HepG2 (cell line): ENCODE data around the gene MRPL48. TPM values are rescaled to one million over a fixed set of nuclear protein-coding genes. Genes with fewer than 3 reads are reported as not detected.

ENCODE experiments used
- ATAC-seq: fragments of 200-7000 bp; cut with Tn5 transposase; 3 replicates; pipeline ENCODE4 v1.9.1; 2020; ENCODE audit warnings: mild to moderate bottlenecking, moderate library complexity
- BruUV-seq: library from RNA; stranded (reverse); fragments of 400-500 nt; replicated peaks from 2 replicates; lab custom pipeline; 2021; lab: Mats Ljungman, UMichigan
- CTCF ChIA-PET: fragments of 300-600 bp; formaldehyde crosslinking; extraction: SDS; loops from one replicate; lab custom pipeline; 2021; ENCODE audit warnings: low total read pairs, inconsistent platforms, low intra/inter-chr PET ratio; lab: Yijun Ruan, JAX
- POLR2A ChIA-PET: fragments of 350-600 bp; sonication (Branson Sonifier 250); formaldehyde crosslinking; loops from one replicate; lab custom pipeline; 2020; ENCODE audit warnings: antibody characterized with exemption, inconsistent platforms; lab: Yijun Ruan, JAX
- DNase-seq: peaks from one replicate; pipeline ENCODE4 v3.0.0-alpha.2; 2015; ENCODE audit warnings: low spot score
- FAIRE-seq: peaks from 3 replicates; lab custom pipeline; 2011; peaks lifted over from hg19 to GRCh38; lab: Jason Lieb, UNC
- H2AFZ ChIP-seq: one replicate; pipeline ENCODE4 v1.6.1; 2011; ENCODE audit warnings: low read length, inconsistent platforms
- H3K27ac ChIP-seq: fragments of 300-600 bp; 3 replicates; pipeline ENCODE4 v1.8.0; 2011; ENCODE audit warnings: mixed run types, mild to moderate bottlenecking, mixed read lengths, low read length, inconsistent platforms; ENCODE audit not compliant: insufficient read depth; ENCODE audit errors: extremely low read length
- H3K27me3 ChIP-seq, 2 experiments: fragments of 200-600 bp in 1 of 2; 2 replicates in 1 of 2; 3 replicates in 1 of 2; pipeline versions ENCODE4 v1.6.0 to v1.8.0; 2011; ENCODE audit warnings: low read length in 2 of 2, mild to moderate bottlenecking in 2 of 2, moderate library complexity in 2 of 2, inconsistent platforms in 1 of 2; ENCODE audit not compliant: insufficient read depth in 2 of 2, control insufficient read depth in 1 of 2
- H3K36me3 ChIP-seq, 2 experiments: fragments of 200-600 bp in 1 of 2; replicated peaks in 1 of 2; 2 replicates in 1 of 2; 3 replicates in 1 of 2; pipeline versions ENCODE4 v1.5.1 to v1.8.0; 2011; ENCODE audit warnings: low read length in 2 of 2, inconsistent platforms in 1 of 2; ENCODE audit not compliant: insufficient read depth in 2 of 2, control insufficient read depth in 1 of 2
- H3K4me1 ChIP-seq: 2 replicates; pipeline ENCODE4 v1.5.1; 2012; ENCODE audit warnings: low read length, inconsistent platforms; ENCODE audit not compliant: insufficient read depth
- H3K4me2 ChIP-seq: 2 replicates; pipeline ENCODE4 v1.6.0; 2011; ENCODE audit warnings: low read depth, low read length, inconsistent platforms
- H3K4me3 ChIP-seq, 3 experiments: fragments of 200-600 bp in 1 of 3; sonication (generic), shearing (Covaris generic) in 1 of 3; replicated peaks in 1 of 3; 2 replicates each; pipeline ENCODE4 v1.5.1; 2011 to 2016; ENCODE audit warnings: low read length in 3 of 3, inconsistent platforms in 2 of 3, low read depth in 2 of 3, mild to moderate bottlenecking in 2 of 3, control low read depth in 1 of 3, mixed read lengths in 1 of 3; ENCODE audit not compliant: insufficient read depth in 1 of 3
- H3K79me2 ChIP-seq: one replicate; pipeline ENCODE4 v1.6.1; 2011; ENCODE audit warnings: low read length, inconsistent platforms; ENCODE audit not compliant: insufficient read depth
- H3K9ac ChIP-seq: 2 replicates; pipeline ENCODE4 v1.6.0; 2011; ENCODE audit warnings: mild to moderate bottlenecking, low read depth, low read length, inconsistent platforms; ENCODE audit not compliant: insufficient read depth
- H3K9me3 ChIP-seq: 2 replicates; pipeline ENCODE4 v1.5.1; 2012; ENCODE audit warnings: mild to moderate bottlenecking, low read length
- H4K20me1 ChIP-seq: 2 replicates; pipeline ENCODE4 v1.6.0; 2011; ENCODE audit warnings: inconsistent platforms, mild to moderate bottlenecking, low read length, moderate library complexity; ENCODE audit not compliant: insufficient read depth
- EP300 ChIP-seq, 3 experiments: sonication (generic) in 1 of 3; formaldehyde crosslinking in 1 of 3; IDR thresholded peaks; 2 replicates each; pipeline versions ENCODE4 v1.5.1 to v1.6.1; 2011 to 2020; ENCODE audit warnings: low read depth in 2 of 3, low read length in 2 of 3, borderline replicate concordance in 1 of 3, improper control_type of control experiment in 1 of 3, mild to moderate bottlenecking in 1 of 3, missing genetic modification reagents in 1 of 3, moderate library complexity in 1 of 3
- FOXJ3 ChIP-seq: sonication (generic); formaldehyde crosslinking; IDR thresholded peaks from 2 replicates; pipeline ENCODE4 v1.4.0; 2020; ENCODE audit warnings: missing genetic modification reagents, mild to moderate bottlenecking, borderline replicate concordance
- MTF1 ChIP-seq: sonication (generic); formaldehyde crosslinking; IDR thresholded peaks from 2 replicates; pipeline ENCODE4 v1.5.0; 2020; ENCODE audit warnings: missing genetic modification reagents
- MXD3 ChIP-seq: IDR thresholded peaks from 2 replicates; pipeline ENCODE4 v1.6.1; 2016; ENCODE audit warnings: mild to moderate bottlenecking, missing biosample characterization, missing genetic modification reagents
- NCOR1 ChIP-seq: fragments of 200-600 bp; sonication (generic); IDR thresholded peaks from 2 replicates; pipeline ENCODE4 v1.7.0; 2017; ENCODE audit warnings: antibody characterized with exemption, low read length, borderline replicate concordance
- PITX1 ChIP-seq: sonication (generic); formaldehyde crosslinking; IDR thresholded peaks from 2 replicates; pipeline ENCODE4 v1.5.1; 2020; ENCODE audit warnings: mild to moderate bottlenecking, missing genetic modification reagents
- RBM22 ChIP-seq: fragments of 200-400 bp; formaldehyde crosslinking; optimal IDR thresholded peaks from 2 replicates; pipeline ENCODE3; 2017; ENCODE audit warnings: mild to moderate bottlenecking, low read length, moderate library complexity
- SOX13 ChIP-seq, 3 experiments: fragments of 450-650 bp in 1 of 3; sonication (generic) in 1 of 3; formaldehyde crosslinking in 1 of 3; IDR thresholded peaks in 2 of 3; conservative IDR thresholded peaks in 1 of 3; 2 replicates each; pipeline versions ENCODE4 v1.5.0 to v1.6.1; 2016 to 2020; ENCODE audit warnings: antibody characterized with exemption in 1 of 3, mild to moderate bottlenecking in 1 of 3, missing compliant biosample characterization in 1 of 3, missing genetic modification reagents in 1 of 3, moderate library complexity in 1 of 3
- SYNCRIP ChIP-seq: fragments of 200-400 bp; formaldehyde crosslinking; IDR thresholded peaks from 2 replicates; pipeline ENCODE4 v1.6.1; 2018; ENCODE audit warnings: mild to moderate bottlenecking, low read depth, low read length; ENCODE audit not compliant: insufficient read depth
- ZBED4 ChIP-seq: sonication (generic); formaldehyde crosslinking; IDR thresholded peaks from 2 replicates; pipeline ENCODE4 v1.4.0; 2020; ENCODE audit warnings: missing genetic modification reagents, borderline replicate concordance
- ZNF121 ChIP-seq: sonication (generic); formaldehyde crosslinking; IDR thresholded peaks from 2 replicates; pipeline ENCODE4 v1.5.0; 2020; ENCODE audit warnings: mild to moderate bottlenecking, missing genetic modification reagents
- ZNF414 ChIP-seq: sonication (generic); formaldehyde crosslinking; IDR thresholded peaks from 2 replicates; pipeline ENCODE4 v1.5.0; 2020; ENCODE audit warnings: missing genetic modification reagents
- ZXDC ChIP-seq: sonication (generic); formaldehyde crosslinking; IDR thresholded peaks from 2 replicates; pipeline ENCODE4 v1.5.0; 2020; ENCODE audit warnings: mild to moderate bottlenecking, missing genetic modification reagents
- WGBS: methylation state at CpG from one replicate; pipeline ENCODE4 v1.1.6; 2017; ENCODE audit warnings: low lambda C conversion rate; 5-methylcytosine and 5-hydroxymethylcytosine counted together
- in situ Hi-C: cut with HindIII; loops from 2 replicates; pipeline ENCODE4 v1.10.0; 2017; ENCODE audit warnings: low pct_unique_long_range_greater_than_20kb; ENCODE audit not compliant: extremely low pct_ligation_motif_present
- intact Hi-C: fragments of 100-400 bp; cut with micrococcal nuclease; formaldehyde crosslinking; loops from one replicate; pipeline ENCODE4 v1.10.0; 2022; ENCODE audit not compliant: unreplicated experiment
- polyA plus RNA-seq, 8 experiments: library from polyadenylated mRNA; depleted of rRNA in 3 of 8; stranded (reverse) in 7 of 8; unstranded in 1 of 8; fragments of >200 nt; fragmentation: Illumina TruSeq in 4 of 8; extraction: Trizol in 4 of 8; gene quantifications; 2 replicates each; pipeline versions ENCODE4 v1.2.1 to v1.2.3, GENCODE V29; 2011 to 2016; ENCODE audit warnings: low read depth in 4 of 8, missing spikeins in 1 of 8, mixed read lengths in 1 of 8; ENCODE audit not compliant: insufficient read depth in 1 of 8
- total RNA-seq, 5 experiments: library from RNA; depleted of rRNA; stranded (reverse); fragments of >200 nt; fragmentation: Illumina TruSeq; extraction: Trizol; gene quantifications; 2 replicates each; pipeline ENCODE4 v1.2.3, GENCODE V29; 2016; ENCODE audit warnings: low read depth in 1 of 5

Gene MRPL48
- total and polyA plus RNA-seq, 2 of the 13 experiments (the other 11 are each of a cell fraction or from before 2014, with no cell fraction given), result 61.2 to 67.9 TPM

- WGBS, result 47% methylated on average over 1 of the region's 1 CpG
- no peak for TF ChIP-seq PITX1 (CRISPR knock-in tag)
- TF ChIP-seq SYNCRIP, result no peak
- no peak for TF ChIP-seq ZXDC
- TF ChIP-seq MTF1 (CRISPR knock-in tag), result no peak
- no peak for TF ChIP-seq ZBED4 (CRISPR knock-in tag)
- TF ChIP-seq MXD3 (CRISPR knock-in tag), result no peak
- 0 out of 4 replicates have a peak, but pooled peaks of 1 of the 2 experiments have one; percentile 8 for TF ChIP-seq EP300 (IDR thresholded peaks at IDR 0.05; ENCODE audit: low read depth in 2 of 2, low read length in 2 of 2)
- TF ChIP-seq EP300 (CRISPR knock-in tag; IDR thresholded peaks at IDR 0.05; ENCODE audit: borderline replicate concordance), result no peak
- TF ChIP-seq ZNF414 (CRISPR knock-in tag), result no peak
- TF ChIP-seq NCOR1, result 0 out of 2 replicates have a peak, but pooled peaks have one; percentile 19
- no peak for TF ChIP-seq RBM22
- TF ChIP-seq FOXJ3 (CRISPR knock-in tag), result no peak
- TF ChIP-seq SOX13 (IDR thresholded peaks at IDR 0.05), result no peak
- no peak for TF ChIP-seq SOX13 (CRISPR knock-in tag; conservative IDR thresholded peaks at IDR 0.05 in 1 of 2, IDR thresholded peaks at IDR 0.05 in 1 of 2)
- no peak for TF ChIP-seq ZNF121
These were observed 33.7 kb upstream of the MRPL48 start for GRCh38 chr11:73753938-73754337.

More at GRCh38 chr11:73753938-73754337, 33.7 kb upstream of the MRPL48 start:
- peak overlapping the region; percentile 46 for H3K27ac ChIP-seq
- in situ Hi-C loops, result no loop called here
- intact Hi-C loops, result no loop called here
- peak overlapping the region; percentile 21; the same call in 1 of the 2 replicates for H3K4me2 ChIP-seq
- H3K36me3 ChIP-seq, result peaks cover 0 to 6% of the 10 kb centered on the region in 2 experiments; a peak in 2 of 5 replicates
- no peak overlapping the region for H2AFZ ChIP-seq
- H3K4me3 ChIP-seq, result no peak overlapping the region
- peaks cover 33% of the 10 kb centered on the region for H4K20me1 ChIP-seq
- POLR2A ChIA-PET, result no interaction called here
- FAIRE-seq (no peak), ATAC-seq (peak; percentile 68), DNase-seq (peak; percentile 43)
- no peaks in the 10 kb centered on the region for H3K27me3 ChIP-seq
- CTCF ChIA-PET, result no interaction called here
- H3K79me2 ChIP-seq, result peaks cover 95% of the 10 kb centered on the region
- no peak overlapping the region for H3K9ac ChIP-seq
- no peaks in the 10 kb centered on the region for H3K9me3 ChIP-seq
- H3K4me1 ChIP-seq, result peaks cover 93% of the 10 kb centered on the region
- no TSS peak for BruUV-seq
